Heart left ventricle (tissue), 16 donors: ENCODE results near the gene ARF3. TPM values are rescaled to one million over a fixed set of nuclear protein-coding genes. Genes with fewer than 3 reads are reported as not detected.

Experiments used
- ATAC-seq, 4 donors: fragments of 200-7000 bp; cut with Tn5 transposase; one replicate each; pipeline ENCODE4 v1.9.1; 2020 to 2022; ENCODE audit warnings: moderate library complexity in 4 of 4, mild to moderate bottlenecking in 3 of 4, moderate number of reproducible peaks in 1 of 4
- DNase-seq, 5 donors: peaks; one replicate each; pipeline ENCODE4 v3.0.0-alpha.2; 2020
- H3K27ac ChIP-seq, 12 donors: fragments of 200-600 bp; sonication (generic) in 4 of 12; one replicate each; pipeline versions ENCODE4 v1.5.0 to v1.8.0; 2016 to 2022; ENCODE audit warnings: mild to moderate bottlenecking in 2 of 12
- H3K27me3 ChIP-seq, 9 donors: fragments of 200-600 bp; sonication (generic) in 2 of 9; one replicate each; pipeline versions ENCODE4 v1.5.1 to v1.8.0; 2016 to 2022; ENCODE audit warnings: mild to moderate bottlenecking in 3 of 9
- H3K36me3 ChIP-seq, 9 donors: fragments of 200-600 bp; sonication (generic) in 2 of 9; one replicate each; pipeline versions ENCODE4 v1.5.0 to v1.8.0; 2018 to 2022; ENCODE audit warnings: mild to moderate bottlenecking in 2 of 9
- H3K4me1 ChIP-seq, 12 donors: fragments of 200-600 bp; sonication (generic) in 4 of 12; one replicate each; pipeline versions ENCODE4 v1.5.0 to v1.8.0; 2016 to 2022; ENCODE audit warnings: mild to moderate bottlenecking in 3 of 12
- H3K4me3 ChIP-seq, 12 donors: fragments of 200-600 bp; sonication (generic) in 4 of 12; one replicate each; pipeline versions ENCODE4 v1.5.0 to v1.8.0; 2017 to 2022; ENCODE audit warnings: mild to moderate bottlenecking in 9 of 12, moderate library complexity in 4 of 12
- H3K9me3 ChIP-seq, 12 donors: fragments of 200-600 bp; sonication (generic) in 4 of 12; one replicate each; pipeline versions ENCODE4 v1.5.0 to v1.8.0; 2016 to 2022; ENCODE audit warnings: mild to moderate bottlenecking in 1 of 12
- POLR2A ChIP-seq, 2 donors: fragments of 450-650 bp; IDR thresholded peaks; one replicate each; pipeline ENCODE4 v1.6.1; 2017; ENCODE audit warnings: antibody characterized with exemption in 2 of 2, mild to moderate bottlenecking in 2 of 2, moderate library complexity in 2 of 2
- WGBS, 4 donors: extraction: QIAGEN DNeasy Blood & Tissue Kit in 2 of 4; methylation state at CpG; one replicate each; pipeline versions ENCODE4 v1.1.5 to v1.1.7; 2013 to 2018; 5-methylcytosine and 5-hydroxymethylcytosine counted together
- intact Hi-C, 10 donors: fragments of 100-400 bp; cut with DNase I; formaldehyde crosslinking; loops; one replicate each; pipeline versions ENCODE4 v1.11.1 to v1.14.2; 2022
- polyA plus RNA-seq, 2 donors: library from polyadenylated mRNA; stranded (reverse); fragments of 200-250 nt; gene quantifications; one replicate each; pipeline ENCODE4 v1.2.3, GENCODE V29; 2013
- total RNA-seq, 9 donors: library from RNA; depleted of rRNA in 2 of 9; stranded (reverse); fragments of >200 nt in 2 of 9; fragmentation: NEBNext Ultra II Directional in 3 of 9; extraction: Animal tissue kit (Norgen Biotek cat#: 25700) in 3 of 9; gene quantifications; one replicate each; pipeline versions ENCODE4 v1.1.0 to v1.2.4, GENCODE V29; 2016 to 2023
- TF ChIP-seq, protein P1 (sequence below), 12 donors: fragments of 200-600 bp; sonication (generic) in 4 of 12; IDR thresholded peaks; one replicate each; pipeline versions ENCODE4 v1.5.0 to v1.8.0; 2018 to 2022; ENCODE audit warnings: antibody characterized with exemption in 12 of 12, mild to moderate bottlenecking in 5 of 12
- donor health status: ischemic (EF 13 %, LVEDD 7.1; RV severe dilation, severe dysfunction).
- donor health status: healthy with polysubstance abuse.
- donor health status: DM: no; HTN: yes; CAD: no.
- donor health status: DM: no; HTN: no; CAD: no.
- donor health status: ischemic (EF 25% LVEDD 6.9; RV normal size, moderate dysfunction).
- donor health status: ischemic (EF 25% LVEDD 5.7; RV mildly dilated, moderate dysfunction).
- donor health status: healthy.
- donor health status: DM: yes; HTN: yes; CAD: no.
- donor health status: ischemic (EF 35%, LVEDD 5.7; RV mildly dilated, moderate dysfunction).
- donor health status: nonischemic (EF 11% LVEDD 7.7; RV severe dilation, severe dysfunction).
- donor health status: DM: yes; HTN: yes; CAD: no.
- donor health status: PGD.
- donor health status: ischemic (EF 29% LVEDD 5.4; RV normal size, mild dysfunction).
- donor health status: nonischemic (EF 23%, LVEDD 6.1; RV moderate dilation, normal function).

The ARF3 gene
- total and polyA plus RNA-seq, 11 donors: 35.8 to 130 (median 54.0) TPM

DNA sequence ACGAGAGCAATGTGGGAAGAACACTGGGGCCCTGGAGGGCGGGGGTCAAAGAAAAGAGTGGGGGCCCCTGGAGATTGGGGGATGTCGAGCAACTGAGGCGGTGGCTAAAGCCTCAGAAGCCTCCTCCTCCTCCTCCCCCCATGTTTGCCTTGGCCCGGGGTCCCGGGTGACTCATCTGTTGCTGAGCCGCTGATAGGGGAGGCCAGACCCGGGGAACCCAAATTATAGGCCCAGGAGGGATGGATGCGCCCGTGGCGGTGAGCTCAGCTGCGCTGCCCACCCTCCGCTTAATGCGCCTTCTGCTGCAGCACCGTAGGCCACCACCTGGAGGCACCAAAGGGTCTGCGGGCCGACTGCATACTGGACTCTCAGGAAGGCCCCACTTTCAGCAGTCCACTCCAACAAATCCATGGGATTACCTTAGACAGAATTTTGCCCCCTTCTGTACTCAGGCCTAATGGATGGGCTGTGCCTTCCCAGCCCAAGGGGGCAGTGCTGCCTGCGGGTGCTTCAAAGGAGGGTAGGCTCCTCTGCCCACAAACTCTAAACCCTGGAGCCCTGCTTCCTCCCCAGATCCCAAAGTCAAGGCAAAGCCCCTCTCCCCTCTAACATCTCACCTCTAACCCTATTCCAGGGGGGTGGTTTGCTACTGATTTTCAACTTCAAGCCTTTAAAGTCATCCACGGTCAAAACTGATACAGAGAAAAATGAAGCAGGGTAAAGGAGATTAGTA lies 16.8 kb upstream of the ARF3 start:
- no peaks in the 10 kb centered on the region for H3K36me3 ChIP-seq
- WGBS, 4 donors: 19 to 29% (median 20%) methylated on average over 9 to 19 of the region's 19 CpGs
- TF ChIP-seq, protein P1, sequence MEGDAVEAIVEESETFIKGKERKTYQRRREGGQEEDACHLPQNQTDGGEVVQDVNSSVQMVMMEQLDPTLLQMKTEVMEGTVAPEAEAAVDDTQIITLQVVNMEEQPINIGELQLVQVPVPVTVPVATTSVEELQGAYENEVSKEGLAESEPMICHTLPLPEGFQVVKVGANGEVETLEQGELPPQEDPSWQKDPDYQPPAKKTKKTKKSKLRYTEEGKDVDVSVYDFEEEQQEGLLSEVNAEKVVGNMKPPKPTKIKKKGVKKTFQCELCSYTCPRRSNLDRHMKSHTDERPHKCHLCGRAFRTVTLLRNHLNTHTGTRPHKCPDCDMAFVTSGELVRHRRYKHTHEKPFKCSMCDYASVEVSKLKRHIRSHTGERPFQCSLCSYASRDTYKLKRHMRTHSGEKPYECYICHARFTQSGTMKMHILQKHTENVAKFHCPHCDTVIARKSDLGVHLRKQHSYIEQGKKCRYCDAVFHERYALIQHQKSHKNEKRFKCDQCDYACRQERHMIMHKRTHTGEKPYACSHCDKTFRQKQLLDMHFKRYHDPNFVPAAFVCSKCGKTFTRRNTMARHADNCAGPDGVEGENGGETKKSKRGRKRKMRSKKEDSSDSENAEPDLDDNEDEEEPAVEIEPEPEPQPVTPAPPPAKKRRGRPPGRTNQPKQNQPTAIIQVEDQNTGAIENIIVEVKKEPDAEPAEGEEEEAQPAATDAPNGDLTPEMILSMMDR (IDR thresholded peaks at IDR 0.05): peak; percentile 29 to 68 (median 58)
- TF ChIP-seq POLR2A (IDR thresholded peaks at IDR 0.05): no peak
- peaks cover 47 to 100% (median 94%) of the 10 kb centered on the region in 9 donors for H3K27me3 ChIP-seq
- DNase-seq (peak in 3 of 5 donors; percentile 66 to 74 (median 68)), ATAC-seq (peak; percentile 5 to 63 (median 55))
- H3K27ac ChIP-seq: no peak overlapping the region
- no peak overlapping the region for H3K4me3 ChIP-seq
- H3K9me3 ChIP-seq: no peaks in the 10 kb centered on the region
- intact Hi-C loops: no loop called here
- peaks cover 7 to 54% (median 23%) of the 10 kb centered on the region in 12 donors for H3K4me1 ChIP-seq

DNA sequence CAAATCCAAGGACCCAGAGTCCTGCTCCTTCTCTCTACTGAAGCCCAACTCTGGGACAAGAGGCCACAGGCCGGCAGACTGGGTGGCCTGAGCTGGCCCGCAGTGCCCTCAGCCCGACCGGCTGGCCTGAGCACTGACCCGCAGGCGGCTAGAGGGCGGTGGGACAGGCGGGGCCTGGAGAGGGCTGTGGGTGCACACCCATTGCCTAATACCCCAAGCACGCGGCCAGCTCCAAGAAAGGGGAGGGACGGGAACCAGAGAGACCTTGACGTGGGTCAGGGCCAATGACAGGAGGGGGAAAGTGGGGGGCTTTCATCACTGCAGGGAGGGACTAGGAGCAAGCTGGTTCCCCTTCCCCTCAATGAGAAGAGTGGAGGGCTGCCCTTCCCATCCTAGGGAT lies 16.2 kb upstream of the ARF3 start:
- ATAC-seq: peak in 3 of 4 donors; percentile 46 to 74 (median 71)
- H3K36me3 ChIP-seq: no peaks in the 10 kb centered on the region
- intact Hi-C loops: no loop called here
- TF ChIP-seq, protein P1 (IDR thresholded peaks at IDR 0.05): no peak
- no peak for TF ChIP-seq POLR2A (IDR thresholded peaks at IDR 0.05)
- H3K27ac ChIP-seq: no peak overlapping the region
- no peak overlapping the region for H3K4me3 ChIP-seq
- DNase-seq: peak in 3 of 5 donors; percentile 68 to 77 (median 76)
- H3K4me1 ChIP-seq: peaks cover 4 to 49% (median 18%) of the 10 kb centered on the region in 12 donors
- H3K9me3 ChIP-seq: no peaks in the 10 kb centered on the region
- peaks cover 43 to 97% (median 88%) of the 10 kb centered on the region in 9 donors for H3K27me3 ChIP-seq
- 19 to 58% (median 27%) methylated on average over 4 to 12 of the region's 12 CpGs for WGBS, 4 donors

DNA sequence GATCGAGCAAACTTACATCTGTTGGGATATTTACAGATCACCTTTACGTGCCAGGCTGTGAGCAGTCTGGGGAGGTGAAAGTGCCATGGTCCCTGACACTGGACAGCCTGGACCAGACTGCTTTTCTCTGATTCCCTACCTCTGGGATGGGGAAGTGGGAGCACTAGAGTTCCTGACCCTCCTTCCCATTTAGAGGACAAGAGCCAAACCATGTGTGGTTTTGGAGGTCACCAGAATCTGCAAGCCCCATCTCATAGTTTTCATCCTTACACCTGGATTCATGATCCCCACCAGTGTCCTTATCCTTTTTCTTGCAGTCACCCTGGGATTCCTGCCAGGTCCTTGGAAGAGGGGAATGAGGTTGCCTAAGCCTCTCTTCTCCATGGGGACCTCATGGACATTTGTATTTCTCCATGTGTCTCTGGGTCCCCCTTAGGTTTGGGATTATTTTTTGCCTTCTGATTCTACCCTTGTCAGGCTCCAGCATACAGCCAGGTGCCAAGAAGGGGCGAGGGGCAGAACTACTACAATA lies 15.7 kb upstream of the ARF3 start:
- ATAC-seq (no peak), DNase-seq (no peak)
- Histone ChIP-seq H3K27me3 (peaks cover 38 to 91% (median 83%) of the 10 kb centered on the region in 9 donors), H3K36me3 (no peaks in the 10 kb centered on the region), H3K9me3 (no peaks in the 10 kb centered on the region), H3K4me3 (no peak overlapping the region), H3K4me1 (peaks cover 0 to 44% (median 13%) of the 10 kb centered on the region in 12 donors), H3K27ac (no peak overlapping the region)
- no peak for TF ChIP-seq POLR2A (IDR thresholded peaks at IDR 0.05)
- TF ChIP-seq, protein P1 (IDR thresholded peaks at IDR 0.05): no peak
- intact Hi-C loops: no loop called here
- WGBS, 4 donors: 11 to 33% (median 22%) methylated on average over 3 of the region's 3 CpGs

DNA sequence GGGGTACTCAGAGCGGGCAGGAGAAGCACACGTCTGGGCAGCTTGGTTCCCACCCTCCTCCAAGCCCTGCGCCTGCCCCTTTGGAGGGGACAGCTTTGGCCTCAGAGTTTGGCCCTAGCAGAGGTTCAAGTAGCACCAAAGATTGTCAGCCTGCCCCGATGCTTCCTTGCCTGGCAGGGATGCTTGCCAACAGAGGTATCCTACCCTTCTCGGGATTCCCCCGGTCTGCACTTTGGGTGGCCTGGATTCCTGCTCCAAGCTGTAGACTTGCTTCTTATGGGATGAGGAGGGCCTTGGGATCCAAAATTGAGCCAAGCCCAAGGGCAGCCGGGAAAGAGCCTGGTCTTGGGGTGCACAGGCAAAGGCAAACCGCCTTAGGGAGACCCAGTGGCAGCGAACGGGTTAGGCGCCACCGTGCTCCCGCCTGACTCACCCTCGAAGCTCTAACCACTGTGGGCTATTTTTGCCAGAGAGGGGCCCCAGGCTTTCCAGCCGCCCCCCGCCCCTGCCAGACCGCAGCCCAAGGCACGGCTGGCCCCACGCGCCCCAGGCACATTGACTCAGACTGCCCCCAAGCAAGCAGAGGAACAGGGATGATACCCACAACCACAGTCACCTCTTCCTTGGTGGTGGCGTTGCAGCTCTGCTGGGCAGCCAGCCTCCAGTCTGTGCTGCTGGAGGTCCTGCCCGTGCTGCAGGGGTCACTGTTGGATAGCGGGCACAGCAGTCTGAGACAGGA lies 15.1 kb upstream of the ARF3 start:
- no peak overlapping the region for H3K4me3 ChIP-seq
- peaks cover 32 to 85% (median 77%) of the 10 kb centered on the region in 9 donors for H3K27me3 ChIP-seq

More for the DNA sequence above, 15.1 kb upstream of the ARF3 start:
- ATAC-seq: no peak
- intact Hi-C loops: no loop called here
- Histone ChIP-seq H3K9me3 (no peaks in the 10 kb centered on the region), H3K36me3 (no peaks in the 10 kb centered on the region), H3K27ac (no peak overlapping the region), H3K4me1 (peaks cover 0 to 37% (median 12%) of the 10 kb centered on the region in 12 donors)
- TF ChIP-seq, protein P1 (IDR thresholded peaks at IDR 0.05): peak in 1 of 12 donors; percentile 10
- no peak for TF ChIP-seq POLR2A (IDR thresholded peaks at IDR 0.05)
- no peak for DNase-seq
- WGBS, 4 donors: 15 to 25% (median 18%) methylated on average over 3 to 23 of the region's 23 CpGs
